ENCODE measurements around the gene KIF1C.

Gene KIF1C

DNA sequence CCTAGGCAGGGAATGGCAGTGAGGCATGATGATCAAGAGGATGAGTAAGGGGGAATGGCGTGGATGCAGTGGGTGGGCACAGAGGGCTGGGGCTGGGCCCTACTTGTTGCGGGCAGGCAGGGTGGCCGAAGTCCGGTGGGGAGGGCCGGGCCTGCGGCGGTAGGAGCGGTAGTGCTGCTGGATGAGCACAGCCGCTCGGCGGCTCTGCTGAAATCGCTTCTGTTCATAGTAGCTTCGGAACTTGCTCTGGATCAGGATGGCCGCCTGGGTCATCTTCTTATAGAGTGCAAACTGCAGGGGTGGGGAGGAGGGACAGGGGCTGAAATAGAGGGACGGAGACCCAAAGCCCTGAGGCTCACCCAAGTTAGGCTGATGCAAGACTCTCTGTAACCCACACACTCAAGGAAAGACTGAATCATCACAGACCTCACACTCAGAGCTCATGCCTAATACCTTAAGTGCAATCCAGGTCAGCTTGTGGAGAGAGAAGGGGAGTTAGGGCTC is 28.7 kb upstream of the KIF1C start:
- DNase-seq: no peak

DNA sequence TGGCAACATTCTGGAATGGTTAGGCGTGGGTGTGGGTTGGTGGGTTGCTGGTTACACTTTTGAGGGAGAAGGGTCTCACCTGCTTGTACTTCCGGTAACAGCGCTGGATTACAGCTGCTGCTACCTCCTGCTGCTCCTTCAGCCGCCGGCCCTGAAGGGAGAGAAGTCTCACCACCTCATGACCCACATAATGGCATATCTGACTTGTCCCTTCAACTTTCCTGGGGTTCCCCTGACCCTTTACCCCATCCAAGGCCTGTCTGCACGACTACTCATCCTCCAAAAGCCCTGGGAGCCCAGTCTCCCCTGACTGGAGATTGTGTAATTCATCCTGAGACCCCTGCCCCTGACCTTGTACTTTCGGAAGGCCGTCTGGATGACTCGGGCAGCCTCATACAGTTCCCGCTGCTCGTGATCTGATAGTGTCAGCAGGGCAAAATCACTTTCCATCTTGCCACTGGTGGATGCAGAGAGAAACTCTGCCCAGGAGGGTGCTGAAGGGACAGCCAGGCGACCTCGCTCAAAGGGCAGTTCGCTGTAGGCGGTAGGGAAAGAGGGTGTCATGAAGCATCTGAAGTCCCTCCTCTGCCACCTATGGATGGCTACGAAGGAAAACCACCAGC is 28.1 kb upstream of the KIF1C start:
- DNase-seq: peak; percentile 7

DNA sequence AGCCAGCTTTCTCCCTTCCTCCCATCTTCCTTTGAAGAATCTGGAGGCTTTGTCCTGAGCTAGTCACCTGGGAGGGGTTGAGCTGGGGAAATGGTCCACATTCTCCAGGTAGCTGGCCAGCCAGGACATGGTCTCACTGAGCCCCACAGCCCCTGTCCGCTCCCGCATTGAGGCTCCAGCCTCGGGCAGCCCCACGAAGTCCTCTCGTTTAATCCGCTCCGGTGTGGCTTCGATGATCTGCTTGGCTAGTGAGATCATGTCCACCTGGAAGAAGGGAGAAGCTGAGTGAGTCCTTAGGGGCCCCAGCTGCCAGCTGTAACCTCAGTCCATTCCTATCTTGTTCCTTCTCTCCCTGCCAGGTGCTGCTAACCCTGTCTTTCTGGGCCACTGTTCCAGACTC is 27.5 kb upstream of the KIF1C start:
- DNase-seq: no peak

DNA sequence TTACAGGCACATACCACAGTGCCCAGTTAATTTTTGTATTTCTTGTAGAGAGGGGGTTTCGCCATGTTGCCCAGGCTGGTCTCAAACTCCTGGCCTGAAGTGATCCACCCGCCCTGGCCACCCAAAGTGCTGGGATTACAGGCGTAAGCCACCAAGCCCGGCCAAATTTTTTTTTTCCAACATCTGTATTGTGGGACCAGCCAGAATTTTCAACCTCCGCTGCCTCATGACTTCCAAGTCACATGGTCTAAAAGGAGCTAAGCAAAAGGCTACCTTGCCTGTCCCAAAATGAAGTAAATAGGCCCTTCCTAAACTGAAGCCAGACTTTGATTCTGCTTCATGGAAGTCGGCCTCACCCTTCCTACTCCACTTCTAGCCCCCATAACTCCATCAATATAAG is 25.9 kb upstream of the KIF1C start:
- no peak for DNase-seq

DNA sequence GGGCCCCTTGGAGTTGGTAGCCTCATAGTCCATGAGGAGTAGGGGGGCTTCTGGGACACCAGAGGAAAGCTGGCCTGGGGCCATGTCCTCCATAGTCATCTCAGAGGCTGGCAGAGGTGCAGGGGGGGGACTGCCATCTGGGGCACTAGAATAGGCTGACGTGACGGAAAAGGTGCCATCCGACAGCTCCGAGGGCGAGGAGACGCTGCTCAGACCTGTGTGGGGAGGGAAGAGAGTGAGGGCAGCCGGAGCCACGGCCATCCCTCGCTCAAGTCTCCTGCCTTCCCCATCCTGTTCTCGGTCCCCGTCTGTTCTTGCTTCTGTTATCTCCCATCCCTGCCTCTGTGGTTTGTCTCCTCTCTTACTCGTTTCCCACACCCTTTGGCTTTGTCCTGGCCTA is 25.4 kb upstream of the KIF1C start:
- DNase-seq: no peak

DNA sequence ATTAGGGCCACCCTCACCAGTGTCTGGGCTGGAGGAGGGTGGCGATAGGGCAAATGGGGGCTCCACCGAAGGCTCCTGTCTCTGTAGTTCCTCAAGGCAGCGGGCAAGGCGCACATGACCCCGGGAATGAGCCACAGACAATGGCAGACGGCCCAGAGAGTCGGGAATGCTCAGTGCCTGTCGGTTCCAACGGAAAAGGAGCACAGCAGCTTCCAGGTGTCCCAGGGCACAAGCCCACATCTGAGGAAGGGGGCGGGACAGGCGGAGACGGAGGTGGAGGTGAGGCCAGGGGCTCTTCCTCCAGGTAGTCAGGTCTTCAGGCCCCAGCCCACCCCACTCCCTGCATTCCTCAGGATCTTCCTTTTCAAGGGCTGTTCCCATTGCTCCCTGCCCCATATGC is 25.0 kb upstream of the KIF1C start:
- no peak for DNase-seq

DNA sequence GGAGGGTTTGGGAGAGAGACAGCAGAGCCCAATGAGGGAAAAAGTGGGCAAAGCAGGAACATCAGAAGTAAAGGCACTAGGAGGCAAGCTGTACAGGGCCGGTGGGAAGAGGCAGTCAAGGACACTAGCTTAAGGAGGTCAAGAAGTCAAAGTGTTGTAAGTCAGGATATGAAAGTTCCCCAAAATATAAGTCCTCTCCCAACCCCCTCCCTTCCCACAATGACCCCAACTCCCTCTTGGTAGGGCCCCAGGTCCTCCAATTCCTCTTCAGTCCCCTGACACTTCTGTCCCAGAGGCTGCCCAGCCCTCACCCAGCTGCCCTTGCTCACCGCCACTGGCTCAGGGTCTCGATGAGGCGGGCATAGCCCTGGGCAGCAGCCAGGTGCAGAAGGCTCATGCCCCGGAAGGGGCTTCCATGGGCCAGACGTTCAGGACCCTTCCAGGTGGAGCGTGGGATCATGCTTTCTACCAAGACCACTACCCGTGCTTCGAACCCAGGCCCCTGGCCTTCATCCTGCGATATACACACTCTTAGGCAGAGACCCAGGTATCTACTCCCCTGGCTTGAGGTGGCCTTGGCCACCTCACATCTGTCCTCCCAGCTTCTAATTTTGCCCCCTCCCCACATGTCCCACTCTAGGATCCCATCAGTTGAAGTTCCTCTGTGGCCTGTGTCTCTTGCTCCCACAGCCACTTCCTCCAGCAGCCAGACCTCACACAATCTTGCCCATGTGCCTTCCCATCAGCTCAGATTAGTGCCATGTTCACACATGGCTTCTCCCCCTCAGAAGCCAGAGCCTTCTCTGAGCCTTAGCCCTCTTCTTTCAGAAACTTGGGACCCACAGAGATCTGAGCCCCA is 24.3 kb upstream of the KIF1C start:
- no peak for DNase-seq

DNA sequence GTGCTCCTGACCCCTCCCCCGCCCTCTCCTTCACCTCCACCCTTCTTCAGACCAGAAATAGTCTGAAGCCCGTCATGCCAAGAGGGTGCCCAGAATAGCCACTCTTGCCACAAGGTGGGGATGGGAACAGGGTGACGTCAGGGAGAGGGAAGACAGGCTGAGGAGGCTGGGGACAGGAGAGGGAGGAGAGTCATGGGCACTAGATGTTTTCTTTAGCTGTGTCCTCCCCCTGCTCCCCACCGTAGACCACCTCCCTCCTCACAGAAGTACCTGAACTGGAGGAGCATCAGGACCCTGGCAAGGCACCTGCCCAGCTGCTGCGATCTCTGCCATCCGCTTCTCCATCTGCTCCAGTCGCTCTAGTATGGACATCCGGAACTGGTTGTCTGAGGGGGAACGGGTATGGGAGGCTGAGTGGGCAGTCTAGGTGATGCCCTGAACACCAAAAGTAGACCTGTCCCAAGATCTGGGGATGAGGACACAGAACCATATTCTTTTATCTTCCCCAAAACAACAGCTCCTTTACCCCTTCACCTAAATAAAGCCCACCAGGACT is 23.6 kb upstream of the KIF1C start:
- no peak for DNase-seq

DNA sequence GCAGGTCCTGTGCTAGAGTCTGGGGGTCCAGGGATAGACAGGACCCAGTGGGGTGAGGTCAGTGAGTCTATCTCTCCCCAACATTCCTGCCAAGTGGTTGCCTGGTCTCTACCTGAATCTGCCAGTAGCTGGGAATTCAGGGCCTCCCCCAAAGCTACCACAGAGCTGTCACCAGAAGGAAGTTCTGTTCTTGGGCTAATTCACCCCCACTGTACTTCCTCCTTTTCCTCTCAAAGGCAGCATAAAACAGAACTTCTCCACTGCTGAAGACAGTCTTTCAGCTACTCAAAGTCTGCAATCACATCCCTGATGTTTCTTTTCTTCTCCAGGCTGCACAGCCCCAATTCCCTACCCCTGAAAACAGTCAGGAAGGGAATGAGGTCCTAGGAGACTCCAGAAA is 19.0 kb upstream of the KIF1C start:
- DNase-seq: no peak

DNA sequence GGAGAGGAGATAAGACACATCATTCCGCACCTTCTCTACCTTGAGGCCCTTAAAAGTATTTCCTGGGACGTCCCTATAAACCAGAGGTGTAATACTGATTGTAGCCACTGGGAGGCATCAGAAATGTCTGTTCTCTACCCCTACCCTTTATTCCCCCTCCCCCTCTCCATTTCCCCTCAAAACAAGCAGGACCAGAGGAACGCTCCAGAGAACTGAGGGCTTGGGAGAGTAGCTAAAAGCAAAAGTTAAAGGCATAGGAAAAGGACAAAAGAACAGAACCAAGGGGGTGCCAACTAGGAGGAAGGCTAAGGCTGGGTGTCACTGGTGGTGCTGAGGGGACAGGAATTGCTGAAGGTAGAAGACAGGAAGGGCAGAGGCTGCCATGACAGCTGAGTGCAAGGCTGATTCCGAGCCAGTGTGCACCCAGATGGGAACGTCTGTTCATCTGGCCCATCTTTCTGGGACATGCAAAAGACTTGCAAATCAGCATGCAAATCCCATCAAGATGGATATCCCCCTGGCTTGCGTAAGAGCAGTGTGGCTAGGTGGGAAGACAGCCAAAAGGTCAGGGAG is 17.0 kb upstream of the KIF1C start:
- no peak for DNase-seq

DNA sequence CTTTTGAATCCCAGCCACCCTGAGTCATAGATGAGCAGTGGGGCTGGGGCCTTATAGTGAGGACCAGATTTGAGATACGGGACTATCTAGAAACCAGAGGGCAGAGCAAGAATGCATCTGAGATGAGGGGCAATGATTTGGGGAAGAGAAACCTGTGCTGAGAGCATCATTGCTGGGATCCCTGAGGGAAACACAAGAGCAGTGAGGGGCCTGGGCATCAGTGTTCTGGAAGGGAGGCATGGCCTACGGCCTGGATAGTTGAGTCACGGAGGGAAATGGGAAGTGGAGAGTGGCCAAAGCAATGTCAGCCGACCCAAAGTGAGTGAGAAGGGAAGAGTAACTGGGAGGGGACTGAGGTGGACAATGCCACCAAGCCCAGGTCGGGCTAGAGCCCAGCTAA is 15.4 kb upstream of the KIF1C start:
- DNase-seq: no peak

DNA sequence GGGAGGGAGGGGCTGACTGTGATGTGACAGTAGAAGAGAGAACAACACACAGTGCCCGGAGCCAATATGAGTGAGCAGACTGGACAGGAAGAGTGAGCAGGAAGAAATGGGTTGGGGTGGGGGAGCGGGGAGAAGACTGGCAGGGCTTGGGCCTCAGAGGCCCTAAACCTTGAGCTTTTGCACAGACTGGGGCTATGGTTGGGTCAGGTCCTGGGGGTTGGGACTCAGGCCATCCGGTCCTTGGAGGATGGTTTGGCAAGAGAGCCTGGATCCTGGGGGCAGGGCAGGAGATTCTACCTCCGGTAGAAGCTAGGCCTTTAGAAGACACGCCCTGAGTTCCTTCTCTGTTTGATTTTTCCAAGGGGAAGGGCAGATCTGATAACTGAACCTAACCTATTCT is 11.3 kb upstream of the KIF1C start:
- DNase-seq: peak; percentile 12

DNA sequence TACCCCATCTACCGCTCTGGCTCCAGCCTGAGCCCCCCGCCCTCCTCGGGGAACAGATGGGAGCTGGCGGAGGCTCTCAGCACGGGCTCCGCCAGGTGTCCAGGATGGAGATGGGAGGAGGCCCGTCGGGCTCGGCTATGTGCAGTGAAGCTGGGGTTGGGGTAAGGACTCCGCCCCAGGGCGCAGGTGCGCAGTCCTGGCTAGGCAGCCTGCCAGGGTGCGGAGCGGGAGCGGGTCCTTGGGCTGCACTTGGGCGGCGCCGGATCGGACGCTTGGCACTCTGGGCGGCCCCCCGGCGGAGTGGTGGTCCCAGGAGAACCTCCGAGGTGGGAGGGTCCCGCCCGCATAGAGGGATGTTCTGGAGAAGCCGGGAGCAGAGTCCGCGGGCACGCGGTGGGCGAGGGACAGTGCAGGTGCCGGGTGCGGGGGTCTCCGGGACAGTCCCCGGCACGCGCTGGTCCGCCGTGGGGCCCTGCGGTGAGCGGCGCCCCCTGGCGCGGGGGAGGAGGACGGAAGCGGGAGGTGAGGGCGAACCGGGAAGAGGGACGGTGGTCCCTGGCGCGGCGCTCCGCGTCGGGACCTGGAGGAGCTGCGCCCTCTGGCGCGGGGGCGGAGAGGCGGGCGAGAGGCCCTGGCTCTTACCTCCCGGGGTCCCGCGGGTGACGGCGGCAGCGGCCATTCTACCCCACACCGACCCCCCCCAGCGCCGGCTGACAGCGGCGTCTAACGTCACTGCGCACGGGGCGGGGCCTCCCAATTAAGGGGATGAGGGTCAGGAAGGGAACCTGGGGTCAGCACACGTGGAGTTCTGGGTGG is 10.6 kb upstream of the KIF1C start, which contains the start of gene CAMTA2:
TSS of gene CAMTA2 (minus strand) at position 725 of the 816 bp plus-strand sequence. CDS start 1,453 bp downstream, outside the sequence.
- DNase-seq: peak; percentile 66

DNA sequence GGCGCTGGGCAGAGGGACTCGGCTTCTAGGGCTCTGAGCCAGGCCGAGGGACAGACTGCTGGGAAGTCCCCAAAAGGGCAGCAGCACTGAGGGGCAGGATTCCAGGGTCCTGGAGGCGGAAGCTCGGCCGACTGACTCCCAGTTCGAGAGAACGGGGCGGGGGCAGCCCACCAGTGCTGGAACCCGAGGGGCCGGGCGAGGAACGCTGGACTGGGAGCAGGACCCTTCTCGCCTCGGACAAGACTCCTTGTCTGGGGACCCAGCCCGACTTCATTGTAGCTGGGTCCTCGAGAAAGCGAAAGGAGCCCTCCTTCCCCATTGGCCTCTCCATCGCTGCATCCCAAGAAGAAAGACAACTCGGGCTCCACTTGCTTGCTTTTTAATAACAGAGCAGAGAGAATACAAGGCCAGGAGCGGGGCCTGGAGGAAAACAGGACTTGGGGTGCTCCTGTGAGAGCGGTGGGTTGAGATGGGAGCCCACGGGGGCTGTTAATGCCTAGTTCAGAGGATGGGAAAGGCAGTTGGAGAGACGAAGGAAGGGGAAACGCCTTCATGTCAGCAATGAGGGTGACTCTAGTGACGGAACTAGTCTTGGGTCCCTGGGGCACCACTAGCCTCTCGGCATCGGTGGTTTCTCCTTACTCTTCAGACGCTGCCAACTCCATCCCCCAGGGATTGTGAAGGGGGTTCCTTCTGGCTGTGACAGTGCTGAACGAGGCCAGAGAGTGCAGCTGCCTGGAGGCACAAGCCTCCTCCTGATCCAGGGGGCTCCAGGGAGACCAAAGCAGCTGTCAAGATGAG is 9.8 kb upstream of the KIF1C start:
- no peak for DNase-seq

DNA sequence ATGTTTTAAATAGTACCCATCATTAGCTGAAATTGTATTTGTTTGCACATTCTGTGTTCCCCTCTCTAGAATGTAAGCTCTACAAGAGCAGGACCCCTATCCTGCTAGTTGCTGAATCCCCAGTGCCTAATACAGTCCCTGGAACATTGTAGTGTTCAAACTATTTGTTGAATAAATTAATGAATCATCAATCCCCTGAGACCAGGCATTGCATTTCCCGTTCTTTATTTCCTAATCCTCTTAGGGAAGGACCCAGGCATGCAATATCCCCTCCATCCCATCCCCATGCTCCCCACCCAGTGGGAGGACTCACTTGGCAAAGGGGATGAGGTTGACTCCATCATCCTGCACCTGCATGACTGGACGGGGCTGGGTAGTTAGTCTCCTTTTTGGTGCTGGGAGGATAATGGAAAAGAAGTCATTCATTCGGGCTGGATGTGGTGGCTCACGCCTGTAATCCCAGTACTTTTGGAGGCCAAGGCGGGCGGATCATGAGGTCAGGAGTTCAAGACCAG is 3.6 kb upstream of the KIF1C start:
- no peak for DNase-seq

DNA sequence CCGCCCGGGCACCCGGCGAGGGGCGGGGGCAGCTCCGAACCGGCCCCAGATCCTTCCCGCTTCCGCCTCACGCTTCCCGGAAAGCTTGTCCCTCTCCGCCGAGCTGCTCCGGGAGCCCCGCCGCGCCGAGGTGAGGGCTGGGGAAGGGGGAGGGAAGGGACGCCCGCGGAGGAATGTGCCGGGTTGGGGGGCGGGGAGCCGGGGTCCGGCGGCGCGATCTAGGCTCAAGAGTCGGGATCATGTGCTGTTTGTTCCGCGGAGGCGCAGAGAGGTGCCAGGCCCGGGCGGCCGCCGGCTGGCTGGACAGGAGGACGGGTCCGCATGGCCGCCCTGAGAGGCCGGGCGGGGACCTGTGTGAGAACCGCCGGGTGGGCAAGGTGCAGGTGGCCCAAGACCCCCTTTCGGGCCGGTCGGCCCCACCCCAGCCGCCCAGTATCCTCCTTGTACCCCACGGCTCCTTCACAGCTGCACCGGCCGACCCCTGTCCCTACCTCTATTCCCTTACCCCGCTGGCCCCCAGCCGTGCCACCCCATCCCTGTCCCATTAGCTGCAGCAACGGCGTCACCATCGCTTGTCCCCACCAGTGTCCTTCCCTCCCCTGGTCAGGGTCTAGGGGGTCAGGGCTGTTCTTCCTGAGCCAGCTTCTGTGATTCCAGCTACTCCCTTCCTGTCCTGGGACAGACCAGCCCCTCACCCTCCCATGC is 429 bp downstream of the KIF1C start:
- peak; percentile 32 for DNase-seq

DNA sequence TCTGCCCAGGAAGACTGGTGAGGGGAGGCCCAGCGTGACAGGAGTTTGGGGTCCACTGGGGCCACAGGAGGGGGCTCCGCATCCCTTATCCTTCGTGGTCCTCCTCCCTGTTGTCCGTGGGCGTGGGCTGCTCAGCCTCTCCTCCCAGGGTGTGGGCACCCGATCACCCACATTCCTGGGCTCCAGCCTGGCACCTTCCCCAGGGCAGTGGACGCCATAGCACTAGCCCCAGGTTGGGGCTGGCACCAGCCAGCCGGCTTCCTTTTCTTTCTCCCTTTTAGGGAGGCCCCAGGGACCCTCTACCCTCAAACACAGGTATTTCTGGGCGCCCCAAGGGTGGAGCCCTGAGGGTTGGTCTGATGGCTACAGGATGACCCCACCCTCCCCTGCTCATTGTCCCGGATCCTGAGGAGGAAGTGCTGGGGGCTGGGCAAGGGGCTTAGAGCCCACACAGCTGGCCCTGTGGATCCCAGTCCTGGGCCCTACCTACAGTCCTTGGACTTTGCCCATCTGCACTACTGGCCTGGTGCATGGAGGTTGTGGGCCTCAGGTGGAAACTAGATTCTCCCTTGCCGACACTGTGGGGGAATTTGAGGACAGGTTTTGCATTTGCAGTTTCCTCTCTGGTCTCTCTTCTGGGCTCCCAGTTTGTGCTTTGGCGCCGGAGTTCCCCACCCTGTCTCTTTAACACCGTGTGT is 1.1 kb downstream of the KIF1C start:
- no peak for DNase-seq

DNA sequence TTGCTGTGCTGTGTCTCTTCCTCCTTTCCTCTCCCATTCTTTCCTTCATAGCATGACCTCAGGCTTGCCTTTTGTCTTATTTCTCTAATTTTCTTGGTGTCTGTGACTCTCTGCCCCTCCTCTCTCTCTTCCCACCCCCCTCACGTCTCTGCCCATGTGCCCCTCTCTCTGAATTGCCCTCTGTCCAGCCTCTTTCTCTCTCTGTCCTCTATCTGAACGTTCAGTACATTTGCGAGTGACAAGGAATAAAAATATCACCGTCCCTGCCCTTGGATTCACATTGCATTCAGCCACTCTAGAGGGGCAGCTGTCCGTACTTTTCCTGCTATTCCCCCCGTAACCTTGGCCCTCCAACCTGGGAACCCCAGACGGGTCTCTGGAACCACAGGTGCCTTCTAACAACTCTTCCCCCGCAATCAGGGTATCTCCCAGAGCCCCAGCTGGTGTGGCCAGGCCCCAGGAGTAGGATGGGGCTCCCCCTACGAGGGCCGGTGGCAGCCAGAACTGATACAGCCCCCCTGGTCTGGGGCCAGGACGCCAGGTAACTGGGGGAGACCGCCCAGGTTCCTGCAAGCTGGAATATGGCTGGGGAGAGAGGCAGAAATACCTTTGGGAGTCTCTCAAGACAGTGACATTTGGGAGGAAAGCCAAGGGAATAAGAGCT is 1.8 kb downstream of the KIF1C start:
- no peak for DNase-seq

DNA sequence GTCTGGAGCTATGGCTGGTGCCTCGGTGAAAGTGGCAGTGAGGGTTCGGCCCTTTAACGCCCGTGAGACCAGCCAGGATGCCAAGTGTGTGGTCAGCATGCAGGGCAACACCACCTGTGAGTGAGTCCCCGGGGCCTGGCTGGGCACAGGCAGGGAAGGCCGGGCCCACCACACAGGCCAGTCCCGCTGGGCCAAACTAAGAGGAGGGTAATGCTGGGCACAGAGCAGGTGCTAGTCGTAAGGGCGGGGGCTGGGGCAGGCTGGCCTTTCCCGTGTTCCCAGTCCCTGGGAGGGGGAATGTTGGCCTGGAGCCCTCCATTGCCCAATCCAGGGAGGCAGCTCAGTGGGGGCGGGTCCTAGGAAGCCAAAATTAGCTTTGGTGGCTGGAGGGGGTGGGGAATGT is 2.5 kb downstream of the KIF1C start:
- DNase-seq: no peak

Data from NCI-H510A (cell line).